ENCODE results near the gene RHCG.

RHCG gene

GRCh38 chr15:89444241-89445225 lies 51.9 kb downstream of the RHCG start:
- no peak for DNase-seq (ENCODE audit: low read depth in 2 of 2)

- DNase-seq (ENCODE audit: low read depth in 2 of 2): no peak
These were observed 52.8 kb downstream of the RHCG start for GRCh38 chr15:89443581-89443980.

- no peak for DNase-seq (ENCODE audit: low read depth in 2 of 2)
These were observed 53.6 kb downstream of the RHCG start for GRCh38 chr15:89442671-89443307.

DNA sequence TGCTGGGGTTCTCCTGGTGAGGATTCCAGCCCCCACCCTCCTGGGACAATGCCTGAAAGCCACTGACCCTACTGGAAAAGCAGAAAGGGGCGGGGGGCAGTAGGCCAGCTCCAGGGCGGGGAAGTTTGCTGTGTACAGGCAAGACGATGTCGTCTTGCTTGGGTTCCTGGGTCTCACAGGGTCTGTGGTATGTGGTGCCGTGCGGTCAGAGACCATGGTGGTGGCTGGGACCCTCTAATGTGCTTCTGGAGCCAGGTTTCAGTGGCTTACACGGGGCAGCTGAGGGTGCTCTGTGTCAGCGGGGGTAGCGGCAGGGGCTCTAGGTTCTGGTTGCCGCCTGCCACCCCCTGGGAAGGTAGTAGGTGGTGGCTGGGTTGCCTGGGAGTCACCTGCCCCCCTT lies 54.2 kb downstream of the RHCG start:
- DNase-seq (ENCODE audit: low read depth in 2 of 2): no peak

DNA sequence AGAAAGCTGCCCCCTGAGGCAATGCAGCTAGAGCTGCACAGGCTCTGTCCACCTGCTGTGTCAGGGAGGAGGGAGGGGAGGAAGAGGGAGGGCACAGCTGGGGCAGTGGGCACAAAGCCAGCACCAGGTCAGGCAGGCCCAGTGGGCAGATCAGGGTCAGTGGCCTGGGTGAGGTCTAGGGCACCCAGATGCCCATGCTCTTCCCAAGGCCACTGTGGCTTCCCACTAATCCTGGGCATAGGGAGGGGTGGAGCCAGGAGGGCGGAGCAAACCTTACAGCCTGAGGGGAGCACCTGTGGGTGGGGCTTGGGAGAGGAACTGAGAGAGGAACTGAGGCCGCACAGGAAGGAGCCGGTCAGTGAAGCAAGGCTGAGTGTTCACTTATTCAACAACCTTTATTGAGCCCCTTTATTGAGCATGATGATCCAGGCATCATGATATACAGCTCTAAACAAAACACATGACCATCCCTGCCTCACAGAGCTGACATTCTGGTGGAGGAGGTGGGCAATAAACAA lies 55.0 kb downstream of the RHCG start:
- no peak for DNase-seq (ENCODE audit: low read depth in 2 of 2)

- no peak for DNase-seq (ENCODE audit: low read depth in 2 of 2)
These were observed 56.6 kb downstream of the RHCG start for GRCh38 chr15:89439764-89440163.

DNA sequence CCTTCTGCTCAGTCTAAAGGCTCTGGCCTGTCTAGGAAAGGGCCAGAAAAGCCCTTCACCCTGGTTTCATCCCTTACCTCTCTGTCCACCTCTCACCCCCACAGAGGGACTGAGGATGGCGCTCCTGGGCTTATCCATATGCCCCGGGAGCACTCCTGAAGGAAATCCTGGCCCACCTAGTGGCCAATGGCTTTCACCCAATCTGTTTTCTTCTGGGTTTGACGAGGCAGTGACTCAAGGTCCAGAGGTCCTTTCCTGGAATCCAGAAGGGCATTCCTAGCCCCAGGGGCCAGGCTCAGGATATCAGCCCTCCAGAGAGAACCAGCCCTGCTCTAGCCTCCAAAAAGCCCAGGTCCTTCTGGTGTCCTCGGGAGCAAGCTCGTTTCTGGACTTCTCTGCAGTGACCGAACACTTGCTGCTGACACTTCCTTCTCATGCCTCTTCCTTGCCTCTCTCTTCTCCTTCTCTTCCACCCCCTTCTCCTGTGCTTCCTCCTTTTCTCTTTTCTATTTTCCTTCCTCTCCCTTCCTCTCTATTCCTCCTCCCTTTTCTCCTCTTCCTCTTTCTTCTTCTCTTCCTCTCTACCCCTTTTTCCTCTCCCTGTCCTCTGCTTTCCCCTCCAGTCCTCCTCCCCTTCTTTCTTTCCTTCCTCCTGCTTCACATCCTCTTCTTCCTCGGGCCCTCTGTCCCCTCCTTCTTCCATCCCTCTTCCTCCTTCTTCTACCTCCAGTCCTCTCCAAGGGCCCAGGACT lies 59.6 kb downstream of the RHCG start:
- no peak for DNase-seq (ENCODE audit: low read depth in 2 of 2)

DNA sequence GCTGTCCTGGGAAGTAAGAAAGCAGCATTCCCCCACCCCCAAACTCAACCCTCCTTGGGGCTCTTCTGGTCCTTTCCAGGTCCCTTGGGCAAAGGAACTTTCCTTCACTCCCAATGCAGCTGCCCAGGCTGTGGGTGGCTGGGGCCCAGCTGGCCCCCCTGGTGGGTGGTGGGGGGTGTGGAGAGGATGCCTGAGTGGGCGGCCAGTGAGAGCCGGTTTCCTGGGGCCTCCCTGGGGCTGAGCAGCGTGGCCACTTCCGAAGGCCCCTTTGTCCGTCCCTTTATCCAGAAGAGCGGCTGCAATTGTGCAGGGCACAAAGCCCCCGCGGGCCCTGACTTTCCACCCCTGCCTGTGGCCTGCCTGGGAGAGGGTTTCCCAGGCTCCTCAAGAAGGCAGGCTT lies 61.0 kb downstream of the RHCG start:
- no peak for DNase-seq (ENCODE audit: low read depth in 2 of 2)

GRCh38 chr15:89433686-89434085 lies 62.7 kb downstream of the RHCG start:
- DNase-seq (ENCODE audit: low read depth in 2 of 2): no peak

- DNase-seq (ENCODE audit: low read depth in 2 of 2): peak in 1 of 2 experiments; percentile 15
These were observed 65.6 kb downstream of the RHCG start for GRCh38 chr15:89430530-89431341.

- DNase-seq (ENCODE audit: low read depth in 2 of 2): no peak
These were observed 66.4 kb downstream of the RHCG start for GRCh38 chr15:89429986-89430385.

- no peak for DNase-seq (ENCODE audit: low read depth in 2 of 2)
These were observed 67.4 kb downstream of the RHCG start for GRCh38 chr15:89429023-89429422.

DNA sequence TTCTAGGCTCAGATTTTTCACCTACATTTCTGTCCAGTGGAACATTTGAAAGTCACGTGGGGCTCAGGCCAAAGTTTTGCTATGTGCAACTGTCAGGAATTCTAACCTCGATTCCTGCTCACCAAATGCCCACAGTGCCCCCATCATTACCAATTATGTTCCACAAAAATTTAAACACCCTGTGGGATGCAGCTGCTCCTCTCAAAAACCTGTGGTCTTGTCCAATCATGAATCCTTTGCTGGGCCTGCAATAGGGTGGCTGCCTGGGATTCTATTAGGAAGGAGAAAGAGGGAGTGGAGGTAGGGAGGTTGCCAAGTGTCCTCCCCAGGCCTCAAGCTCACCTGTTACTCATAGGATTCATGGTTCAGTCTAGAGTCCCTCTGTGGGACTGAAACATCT lies 68.1 kb downstream of the RHCG start:
- DNase-seq (ENCODE audit: low read depth in 2 of 2): no peak

GRCh38 chr15:89426500-89426899 lies 69.9 kb downstream of the RHCG start:
- DNase-seq (ENCODE audit: low read depth in 2 of 2): no peak

DNA sequence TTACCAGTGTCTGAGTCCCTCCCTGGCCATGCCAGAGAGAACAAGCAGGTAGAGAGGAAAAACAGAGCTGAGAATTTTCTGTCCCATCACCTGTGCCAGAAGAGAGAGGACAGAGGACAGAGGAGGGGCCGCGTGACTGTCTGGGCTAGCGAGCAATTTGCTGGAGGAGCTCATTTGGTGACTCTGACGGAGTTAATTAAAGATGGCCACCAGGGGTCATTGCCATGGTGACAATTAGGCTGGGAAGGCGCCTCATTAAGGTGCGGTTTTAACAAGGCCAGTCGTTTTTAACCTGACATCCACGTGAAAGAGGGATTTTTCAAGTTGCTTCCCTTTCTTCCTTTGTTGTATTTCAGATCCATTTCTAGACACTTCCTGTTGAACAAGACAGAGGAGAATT lies 72.4 kb downstream of the RHCG start:
- no peak for DNase-seq (ENCODE audit: low read depth in 2 of 2)
